ENCODE data around the gene ZDHHC9. TPM values are rescaled to one million over a fixed set of nuclear protein-coding genes. Genes with fewer than 3 reads are reported as not detected.

ZDHHC9 gene
- total and polyA plus RNA-seq, 2 of the 4 experiments (the other 2 are of a cell fraction): 17.7 to 28.4 TPM

- no peak overlapping the region for H3K9ac ChIP-seq (ENCODE audit: low read depth, low read length)
- in situ Hi-C loops (cut with MboI; ENCODE audit: low sequenced_read_pairs): no loop called here
- no peak overlapping the region for H3K4me3 ChIP-seq (ENCODE audit: insufficient read depth, low read depth, low read length)
- no peak for TF ChIP-seq MAFK (IDR thresholded peaks at IDR 0.05; ENCODE audit: low read depth, low read length)
- no peak for TF ChIP-seq RAD21 (IDR thresholded peaks at IDR 0.05; ENCODE audit: low read length)
- no peak for TF ChIP-seq CHD1 (IDR thresholded peaks at IDR 0.05; ENCODE audit: low read depth, low read length)
- intact Hi-C loops (cut with micrococcal nuclease): no loop called here
- ATAC-seq (ENCODE audit: low read depth) (no peak), DNase-seq (no peak)
- H3K36me3 ChIP-seq (ENCODE audit: control insufficient read depth, insufficient read depth, low read length): peaks cover under 1% of the 10 kb centered on the region
- ChIA-PET CTCF (no interaction called here), POLR2A (ENCODE audit: unreplicated experiment) (no interaction called here)
- no peak overlapping the region for H2BK20ac ChIP-seq (ENCODE audit: low read depth, low read length)
- no peak overlapping the region for H2BK120ac ChIP-seq (ENCODE audit: low read depth, low read length)
- peaks cover 8% of the 10 kb centered on the region for H3K27me3 ChIP-seq (ENCODE audit: control insufficient read depth, insufficient read depth, low read length)
- no peak overlapping the region for H3K23ac ChIP-seq (ENCODE audit: low read depth, low read length)
- no peak overlapping the region for H3K18ac ChIP-seq (ENCODE audit: low read depth, low read length)
- no peak overlapping the region for H2AK5ac ChIP-seq (ENCODE audit: low read depth, low read length)
- peaks cover 0 to 11% of the 10 kb centered on the region in 2 experiments; a peak in 1 of 4 replicates for H3K79me1 ChIP-seq (ENCODE audit: low read depth in 1 of 2, low read length in 2 of 2)
- no peaks in the 10 kb centered on the region for H3K9me3 ChIP-seq (ENCODE audit: control insufficient read depth, insufficient read depth, low read length)
- H4K20me1 ChIP-seq (ENCODE audit: insufficient read depth, low read length): no peaks in the 10 kb centered on the region
- no peak overlapping the region for H3K56ac ChIP-seq (ENCODE audit: extremely low read depth, insufficient read depth, low read length)
- WGBS, 2 experiments (ENCODE audit: extremely low coverage in 2 of 2, insufficient read length in 1 of 2): 60% methylated on average over 1 of the region's 2 CpGs; no CpG with 5 or more reads in 1 of the 2 experiments
- H4K5ac ChIP-seq (ENCODE audit: low read depth, low read length): no peak overlapping the region
- no peak overlapping the region for H3K27ac ChIP-seq (ENCODE audit: insufficient read depth, low read length)
- H3K4me1 ChIP-seq (ENCODE audit: control insufficient read depth, insufficient read depth, low read length): no peaks in the 10 kb centered on the region
- H3K9me1 ChIP-seq (ENCODE audit: insufficient read depth, low read length): no peaks in the 10 kb centered on the region
- dilution Hi-C loops (cut with HindIII; ENCODE audit: low sequenced_read_pairs, unreplicated experiment): no loop called here
- no peak overlapping the region for H2BK15ac ChIP-seq (ENCODE audit: low read depth, low read length)
- no peak overlapping the region for H2AFZ ChIP-seq (replicated peaks; ENCODE audit: low read length, poor library complexity)
- no peak overlapping the region for H2AK9ac ChIP-seq (replicated peaks; ENCODE audit: low read depth, low read length, poor library complexity)
- H4K8ac ChIP-seq (ENCODE audit: low read depth in 2 of 2, low read length in 2 of 2): no peak overlapping the region
- no peak overlapping the region for H3K4ac ChIP-seq (ENCODE audit: low read depth, low read length)
- H4K91ac ChIP-seq (ENCODE audit: insufficient read depth, low read depth, low read length): no peak overlapping the region
- H3K14ac ChIP-seq (replicated peaks; ENCODE audit: low read depth, low read length): no peak overlapping the region
- H3K4me2 ChIP-seq (ENCODE audit: low read depth, low read length): no peak overlapping the region
- BruUV-seq (replicated peaks): no TSS peak
- H2BK5ac ChIP-seq (ENCODE audit: low read depth, low read length, poor library complexity, severe bottlenecking): no peak overlapping the region
These were observed 3.0 kb upstream of the ZDHHC9 start for GRCh38 chrX:129846716-129847115.

Measured in IMR-90 (cell line).